ENCODE measurements around the gene MYO1B. TPM values are rescaled to one million over a fixed set of nuclear protein-coding genes. Genes with fewer than 3 reads are reported as not detected.

MYO1B gene
- 56.6 to 86.5 TPM (median 63.4 TPM) in 5 replicates for total RNA-seq (2022; extraction: Qiagen RNA extraction)

GRCh38 chr2:191245046-191245868 lies at the start of gene MYO1B:
Gene MYO1B (plus strand): TSS chr2:191245404. CDS start chr2:191276896, 31,492 bp downstream.

Other genes starting within 250 kb of the MYO1B start
- 56.4 to 64.2 TPM (median 61.2 TPM) in 5 replicates for gene STAT1, start 231.2 kb upstream of the MYO1B start, total RNA-seq (2022; extraction: Qiagen RNA extraction)
- gene STAT4, start 94.4 kb upstream of the MYO1B start, total RNA-seq (2022; extraction: Qiagen RNA extraction) = 3.2 to 4.2 TPM (median 3.7 TPM) in 5 replicates